ENCODE data around the gene PCDHGB7. TPM values are rescaled to one million over a fixed set of nuclear protein-coding genes. Genes with fewer than 3 reads are reported as not detected.
"Not testable (repeated sequence)": the region's sequence is repeated elsewhere in the genome, so short reads cannot be mapped to it uniquely, and the experiment has no call there.

PCDHGB7 gene
- total RNA-seq, 1 experiment from 2014 or later: 0.75 TPM

DNA sequence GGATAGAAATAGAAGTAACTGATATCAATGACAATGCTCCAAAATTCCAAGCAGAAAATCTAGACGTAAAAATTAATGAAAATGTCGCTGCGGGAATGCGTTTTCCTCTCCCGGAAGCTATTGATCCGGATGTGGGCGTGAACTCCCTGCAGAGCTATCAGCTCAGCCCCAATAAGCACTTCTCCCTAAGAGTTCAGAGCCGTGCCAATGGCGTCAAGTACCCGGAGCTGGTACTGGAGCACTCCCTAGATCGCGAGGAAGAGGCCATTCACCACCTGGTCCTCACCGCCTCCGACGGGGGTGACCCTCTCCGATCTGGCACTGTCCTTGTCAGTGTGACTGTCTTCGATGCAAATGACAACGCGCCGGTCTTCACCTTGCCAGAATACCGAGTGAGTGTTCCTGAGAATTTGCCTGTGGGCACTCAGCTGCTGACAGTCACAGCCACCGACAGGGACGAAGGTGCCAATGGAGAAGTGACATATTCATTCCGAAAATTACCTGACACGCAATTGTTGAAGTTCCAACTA is 3.9 kb upstream of the PCDHGB7 start:
- Mint-ChIP-seq H3K36me3 (ENCODE audit: insufficient read depth, unreplicated experiment) (peaks cover 5% of the 10 kb centered on the region), H3K27me3 (ENCODE audit: insufficient read depth, unreplicated experiment) (no peaks in the 10 kb centered on the region), H3K4me1 (ENCODE audit: insufficient read depth, unreplicated experiment) (no peaks in the 10 kb centered on the region), H3K27ac (ENCODE audit: low read depth, unreplicated experiment) (no peak overlapping the region), H3K4me3 (ENCODE audit: unreplicated experiment) (peak overlapping the region; percentile 54), H3K9me3 (ENCODE audit: unreplicated experiment) (peaks cover 42% of the 10 kb centered on the region)
- intact Hi-C loops (cut with micrococcal nuclease): loop anchor here (10.0 kb wide), 2 partner anchors 189 to 329 kb away; partner anchors contain the start of gene PCDHB14
- TF ChIP-seq, protein P1, sequence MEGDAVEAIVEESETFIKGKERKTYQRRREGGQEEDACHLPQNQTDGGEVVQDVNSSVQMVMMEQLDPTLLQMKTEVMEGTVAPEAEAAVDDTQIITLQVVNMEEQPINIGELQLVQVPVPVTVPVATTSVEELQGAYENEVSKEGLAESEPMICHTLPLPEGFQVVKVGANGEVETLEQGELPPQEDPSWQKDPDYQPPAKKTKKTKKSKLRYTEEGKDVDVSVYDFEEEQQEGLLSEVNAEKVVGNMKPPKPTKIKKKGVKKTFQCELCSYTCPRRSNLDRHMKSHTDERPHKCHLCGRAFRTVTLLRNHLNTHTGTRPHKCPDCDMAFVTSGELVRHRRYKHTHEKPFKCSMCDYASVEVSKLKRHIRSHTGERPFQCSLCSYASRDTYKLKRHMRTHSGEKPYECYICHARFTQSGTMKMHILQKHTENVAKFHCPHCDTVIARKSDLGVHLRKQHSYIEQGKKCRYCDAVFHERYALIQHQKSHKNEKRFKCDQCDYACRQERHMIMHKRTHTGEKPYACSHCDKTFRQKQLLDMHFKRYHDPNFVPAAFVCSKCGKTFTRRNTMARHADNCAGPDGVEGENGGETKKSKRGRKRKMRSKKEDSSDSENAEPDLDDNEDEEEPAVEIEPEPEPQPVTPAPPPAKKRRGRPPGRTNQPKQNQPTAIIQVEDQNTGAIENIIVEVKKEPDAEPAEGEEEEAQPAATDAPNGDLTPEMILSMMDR (IDR thresholded peaks at IDR 0.05; ENCODE audit: unreplicated experiment): no peak
- ChIA-PET POLR2A (interaction anchor here (1.0 to 1.5 kb wide), 4 partner anchors 99 to 147 kb away, joined by 3 to 11 read pairs (median 3); no protein-coding TSS in a partner anchor), CTCF (interaction anchor here (0.6 to 5.5 kb wide), 24 partner anchors 10 to 214 kb away, joined by 3 to 38 read pairs (median 5); partner anchors contain the start of genes PCDHB11, PCDHB14, PCDHGB4 and PCDHGC3)
- DNase-seq (ENCODE audit: unreplicated experiment): no peak
- no TSS peak for BruUV-seq (replicated peaks)

DNA sequence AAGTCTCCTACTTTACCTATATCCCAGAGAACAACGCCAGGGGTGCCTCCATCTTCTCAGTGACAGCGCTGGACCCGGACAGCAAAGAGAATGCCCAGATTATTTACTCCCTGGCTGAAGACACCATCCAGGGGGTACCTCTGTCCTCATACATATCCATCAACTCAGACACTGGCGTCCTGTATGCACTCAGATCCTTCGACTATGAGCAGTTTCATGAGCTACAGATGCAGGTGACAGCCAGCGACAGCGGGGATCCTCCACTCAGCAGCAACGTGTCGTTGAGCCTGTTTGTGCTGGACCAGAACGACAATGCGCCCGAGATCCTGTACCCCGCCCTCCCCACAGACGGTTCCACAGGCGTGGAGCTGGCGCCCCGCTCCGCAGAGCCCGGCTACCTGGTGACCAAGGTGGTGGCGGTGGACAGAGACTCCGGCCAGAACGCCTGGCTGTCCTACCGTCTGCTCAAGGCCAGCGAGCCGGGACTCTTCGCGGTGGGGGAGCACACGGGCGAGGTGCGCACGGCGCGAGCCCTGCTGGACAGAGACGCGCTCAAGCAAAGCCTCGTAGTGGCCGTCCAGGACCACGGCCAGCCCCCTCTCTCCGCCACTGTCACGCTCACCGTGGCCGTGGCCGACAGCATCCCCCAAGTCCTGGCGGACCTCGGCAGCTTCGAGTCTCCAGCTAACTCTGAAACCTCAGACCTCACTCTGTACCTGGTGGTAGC is 2.8 kb upstream of the PCDHGB7 start:
- not testable (repeated sequence) for DNase-seq (ENCODE audit: unreplicated experiment); H3K27ac Mint-ChIP-seq (ENCODE audit: low read depth, unreplicated experiment); BruUV-seq (replicated peaks); H3K4me1 Mint-ChIP-seq (ENCODE audit: insufficient read depth, unreplicated experiment); H3K27me3 Mint-ChIP-seq (ENCODE audit: insufficient read depth, unreplicated experiment); H3K36me3 Mint-ChIP-seq (ENCODE audit: insufficient read depth, unreplicated experiment); H3K4me3 Mint-ChIP-seq (ENCODE audit: unreplicated experiment)
- intact Hi-C loops (cut with micrococcal nuclease): loop anchor here (10.0 kb wide), 2 partner anchors 190 to 330 kb away; partner anchors contain the start of gene PCDHB14
- ChIA-PET CTCF (interaction anchor here (0.6 to 5.5 kb wide), 7 partner anchors 95 to 191 kb away, joined by 3 to 38 read pairs (median 6); partner anchors contain the start of gene PCDHB14), POLR2A (interaction anchor here (0.6 to 1.2 kb wide), 2 partner anchors 143 to 340 kb away, joined by 3 read pairs; no protein-coding TSS in a partner anchor)
- H3K9me3 Mint-ChIP-seq (ENCODE audit: unreplicated experiment): peaks cover 39% of the 10 kb centered on the region

DNA sequence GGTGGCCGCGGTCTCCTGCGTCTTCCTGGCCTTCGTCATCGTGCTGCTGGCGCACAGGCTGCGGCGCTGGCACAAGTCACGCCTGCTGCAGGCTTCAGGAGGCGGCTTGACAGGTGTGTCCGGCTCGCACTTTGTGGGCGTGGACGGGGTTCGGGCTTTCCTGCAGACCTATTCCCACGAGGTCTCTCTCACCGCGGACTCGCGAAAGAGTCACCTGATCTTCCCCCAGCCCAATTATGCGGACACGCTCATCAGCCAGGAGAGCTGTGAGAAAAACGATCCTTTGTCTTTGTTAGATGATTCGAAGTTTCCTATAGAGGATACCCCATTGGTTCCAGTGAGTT is 2.2 kb upstream of the PCDHGB7 start:
- H3K36me3 Mint-ChIP-seq (ENCODE audit: insufficient read depth, unreplicated experiment); DNase-seq (ENCODE audit: unreplicated experiment); H3K27ac Mint-ChIP-seq (ENCODE audit: low read depth, unreplicated experiment); H3K4me1 Mint-ChIP-seq (ENCODE audit: insufficient read depth, unreplicated experiment); H3K4me3 Mint-ChIP-seq (ENCODE audit: unreplicated experiment); BruUV-seq (replicated peaks); H3K27me3 Mint-ChIP-seq (ENCODE audit: insufficient read depth, unreplicated experiment): not testable (repeated sequence)
- intact Hi-C loops (cut with micrococcal nuclease): loop anchor here (10.0 kb wide), 2 partner anchors 190 to 330 kb away; partner anchors contain the start of gene PCDHB14
- ChIA-PET POLR2A (interaction anchor here (0.6 kb wide), 1 partner anchor 340 kb away, joined by 3 read pairs; no protein-coding TSS in a partner anchor), CTCF (interaction anchor here (4.2 to 5.5 kb wide), 2 partner anchors 110 to 149 kb away, joined by 37 to 38 read pairs; no protein-coding TSS in a partner anchor)
- H3K9me3 Mint-ChIP-seq (ENCODE audit: unreplicated experiment): peaks cover 35% of the 10 kb centered on the region

DNA sequence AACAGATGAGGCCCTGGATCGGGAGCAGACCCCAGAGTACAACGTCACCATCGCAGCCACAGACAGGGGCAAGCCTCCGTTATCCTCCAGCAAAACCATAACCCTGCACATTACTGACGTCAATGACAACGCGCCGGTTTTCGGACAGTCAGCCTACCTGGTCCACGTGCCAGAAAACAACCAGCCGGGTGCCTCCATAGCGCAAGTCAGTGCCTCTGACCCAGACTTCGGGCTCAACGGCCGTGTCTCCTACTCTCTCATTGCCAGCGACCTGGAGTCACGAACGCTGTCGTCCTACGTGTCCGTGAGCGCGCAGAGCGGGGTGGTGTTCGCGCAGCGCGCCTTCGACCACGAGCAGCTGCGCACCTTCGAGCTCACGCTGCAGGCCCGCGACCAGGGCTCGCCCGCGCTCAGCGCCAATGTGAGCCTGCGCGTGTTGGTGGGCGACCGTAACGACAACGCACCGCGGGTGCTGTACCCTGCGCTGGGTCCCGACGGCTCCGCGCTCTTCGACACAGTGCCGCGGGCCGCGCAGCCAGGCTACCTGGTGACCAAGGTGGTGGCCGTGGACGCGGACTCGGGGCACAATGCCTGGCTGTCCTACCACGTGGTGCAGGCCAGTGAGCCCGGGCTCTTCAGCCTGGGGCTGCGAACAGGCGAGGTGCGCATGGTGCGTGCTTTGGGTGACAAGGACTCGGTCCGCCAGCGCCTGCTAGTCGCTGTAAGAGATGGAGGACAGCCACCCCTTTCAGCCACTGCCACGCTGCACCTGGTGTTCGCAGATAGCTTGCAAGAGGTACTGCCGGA is 1.8 kb downstream of the PCDHGB7 start:
- Mint-ChIP-seq H3K9me3 (ENCODE audit: unreplicated experiment) (peaks cover 25% of the 10 kb centered on the region), H3K27ac (ENCODE audit: low read depth, unreplicated experiment) (no peak overlapping the region), H3K4me1 (ENCODE audit: insufficient read depth, unreplicated experiment) (no peaks in the 10 kb centered on the region), H3K4me3 (ENCODE audit: unreplicated experiment) (no peak overlapping the region), H3K27me3 (ENCODE audit: insufficient read depth, unreplicated experiment) (no peaks in the 10 kb centered on the region), H3K36me3 (ENCODE audit: insufficient read depth, unreplicated experiment) (no peaks in the 10 kb centered on the region)
- intact Hi-C loops (cut with micrococcal nuclease): loop anchor here (10.0 kb wide), 2 partner anchors 194 to 334 kb away; partner anchors contain the start of gene PCDHB14
- POLR2A ChIA-PET: no interaction called here
- DNase-seq (ENCODE audit: unreplicated experiment): no peak
- CTCF ChIA-PET: interaction anchor here (0.5 to 3.4 kb wide), 5 partner anchors 56 to 148 kb away, joined by 3 to 31 read pairs (median 6); partner anchors contain the start of genes PCDHGC3 and TAF7
- BruUV-seq (replicated peaks): no TSS peak
- TF ChIP-seq, protein P1 (IDR thresholded peaks at IDR 0.05; ENCODE audit: unreplicated experiment): no peak

All from MCF 10A (cell line).